CD4-positive, CD25-positive, alpha-beta regulatory T cell (primary cell): ENCODE data around the gene IFNA2. TPM values are rescaled to one million over a fixed set of nuclear protein-coding genes. Genes with fewer than 3 reads are reported as not detected.

ENCODE experiments used
- ATAC-seq, 2 donors: fragments of 150-1000 bp; cut with Tn5 transposase; one replicate each; pipeline ENCODE4 v1.10.0; 2021; ENCODE audit warnings: low read depth in 2 of 2, moderate number of reproducible peaks in 2 of 2, moderate library complexity in 1 of 2
- DNase-seq, 3 donors: peaks; one replicate each; pipeline versions ENCODE4 v3.0.0 to v3.0.0-alpha.2; 2012 to 2022; ENCODE audit warnings: mixed read lengths in 1 of 3
- H3K27ac ChIP-seq: one replicate; pipeline ENCODE4 v1.7.0; 2013; ENCODE audit warnings: mild to moderate bottlenecking, low read length; ENCODE audit not compliant: insufficient read depth, poor library complexity, severe bottlenecking
- H3K27me3 ChIP-seq: one replicate; pipeline ENCODE4 v1.7.0; 2013; ENCODE audit warnings: low read length; ENCODE audit not compliant: control insufficient read depth, insufficient read depth
- H3K36me3 ChIP-seq: one replicate; pipeline ENCODE4 v1.7.0; 2013; ENCODE audit warnings: mild to moderate bottlenecking, low read length, moderate library complexity; ENCODE audit not compliant: control insufficient read depth, insufficient read depth
- H3K4me1 ChIP-seq: 2 replicates; pipeline ENCODE4 v1.7.0; 2013; ENCODE audit warnings: mild to moderate bottlenecking, low read length; ENCODE audit not compliant: insufficient read depth, control insufficient read depth, poor library complexity, severe bottlenecking
- H3K4me3 ChIP-seq: one replicate; pipeline ENCODE4 v1.7.0; 2013; ENCODE audit warnings: low read depth, mild to moderate bottlenecking, low read length, moderate library complexity
- H3K9me3 ChIP-seq, 2 experiments: 1 replicate in 1 of 2; 2 replicates in 1 of 2; pipeline ENCODE4 v1.7.0; 2013; ENCODE audit warnings: low read length in 2 of 2, mild to moderate bottlenecking in 1 of 2, moderate library complexity in 1 of 2; ENCODE audit not compliant: control insufficient read depth in 2 of 2
- H3K27ac Mint-ChIP-seq, 3 donors: one replicate each; pipeline ENCODE4 v1.8.0; 2020 to 2022; ENCODE audit warnings: mild to moderate bottlenecking in 3 of 3, mixed read lengths in 3 of 3, moderate library complexity in 2 of 3
- H3K27me3 Mint-ChIP-seq: one replicate; pipeline ENCODE4 v1.8.0; 2022; ENCODE audit warnings: mild to moderate bottlenecking, mixed read lengths
- H3K36me3 Mint-ChIP-seq: one replicate; pipeline ENCODE4 v1.8.0; 2020; ENCODE audit warnings: mixed read lengths
- H3K4me1 Mint-ChIP-seq, 4 donors: one replicate each; pipeline ENCODE4 v1.8.0; 2020 to 2022; ENCODE audit warnings: mixed read lengths in 4 of 4, mild to moderate bottlenecking in 1 of 4
- H3K4me3 Mint-ChIP-seq, 4 donors: one replicate each; pipeline ENCODE4 v1.8.0; 2020 to 2022; ENCODE audit warnings: mild to moderate bottlenecking in 4 of 4, mixed read lengths in 4 of 4, moderate library complexity in 3 of 4
- H3K9me3 Mint-ChIP-seq, 7 donors: one replicate each; pipeline ENCODE4 v1.8.0; 2020 to 2022; ENCODE audit warnings: mixed read lengths in 7 of 7, mild to moderate bottlenecking in 3 of 7, moderate library complexity in 2 of 7
- polyA plus RNA-seq, 4 donors: library from polyadenylated mRNA; unstranded; fragments of 300-500 nt; fragmentation: Illumina TruSeq; gene quantifications; one replicate each; pipeline ENCODE4 v1.2.3, GENCODE V29; 2021
- total RNA-seq: library from RNA; stranded (reverse); gene quantifications from one replicate; pipeline ENCODE4 v1.2.3, GENCODE V29; 2022

Gene IFNA2
- total and polyA plus RNA-seq, 5 donors from 2014 or later: not detected

- no peak overlapping the region for H3K4me3 Mint-ChIP-seq
- H3K27me3 Mint-ChIP-seq: peaks cover 20% of the 10 kb centered on the region
- no peaks in the 10 kb centered on the region for H3K9me3 Mint-ChIP-seq
- H3K27ac Mint-ChIP-seq: peak overlapping the region in 1 of 3 donors; percentile 74
- Histone ChIP-seq H3K36me3 (no peaks in the 10 kb centered on the region), H3K4me1 (no peaks in the 10 kb centered on the region), H3K9me3 (no peaks in the 10 kb centered on the region), H3K27me3 (peaks cover 16% of the 10 kb centered on the region), H3K4me3 (no peak overlapping the region), H3K27ac (no peak overlapping the region)
- H3K36me3 Mint-ChIP-seq: no peaks in the 10 kb centered on the region
- no peak for ATAC-seq
- DNase-seq: no peak
- H3K4me1 Mint-ChIP-seq: no peaks in the 10 kb centered on the region
Observed at GRCh38 chr9:21414220-21414940, 29.2 kb upstream of the IFNA2 start.

DNA sequence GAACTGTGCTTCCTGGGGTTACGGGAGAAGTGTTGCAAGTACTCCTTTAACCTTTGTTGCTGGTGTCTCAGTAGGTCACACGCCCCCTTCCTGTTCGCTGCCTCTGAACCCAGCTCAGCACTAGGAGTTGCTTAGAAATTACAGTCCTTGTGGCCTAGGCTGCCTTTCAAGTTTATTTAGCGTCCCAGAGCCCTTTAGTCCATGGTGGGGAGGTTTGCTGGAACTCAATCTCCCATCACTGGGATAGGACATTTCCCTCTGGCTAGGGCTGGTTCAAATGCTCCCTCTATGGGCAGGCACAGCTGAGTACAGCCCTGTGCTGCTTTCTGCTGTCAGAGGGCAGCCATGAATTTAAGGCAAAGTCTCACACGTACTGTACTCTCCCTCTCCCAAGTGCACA, 28.4 kb upstream of the IFNA2 start:
- no peaks in the 10 kb centered on the region for H3K4me1 Mint-ChIP-seq
- ATAC-seq: peak in 1 of 2 donors; percentile 43
- H3K36me3 Mint-ChIP-seq: no peaks in the 10 kb centered on the region
- H3K4me3 Mint-ChIP-seq: no peak overlapping the region
- Histone ChIP-seq H3K4me3 (no peak overlapping the region), H3K9me3 (no peaks in the 10 kb centered on the region), H3K4me1 (no peaks in the 10 kb centered on the region), H3K27me3 (peaks cover 16% of the 10 kb centered on the region), H3K27ac (no peak overlapping the region), H3K36me3 (no peaks in the 10 kb centered on the region)
- peaks cover 0 to 2% (median 0%) of the 10 kb centered on the region in 7 donors for H3K9me3 Mint-ChIP-seq
- H3K27me3 Mint-ChIP-seq: peaks cover 26% of the 10 kb centered on the region
- DNase-seq: no peak
- H3K27ac Mint-ChIP-seq: no peak overlapping the region

GRCh38 chr9:21413151-21413550, 28.0 kb upstream of the IFNA2 start:
- H3K4me1 Mint-ChIP-seq: no peaks in the 10 kb centered on the region
- Histone ChIP-seq H3K4me3 (no peak overlapping the region), H3K36me3 (no peaks in the 10 kb centered on the region), H3K4me1 (no peaks in the 10 kb centered on the region), H3K9me3 (no peaks in the 10 kb centered on the region), H3K27ac (no peak overlapping the region), H3K27me3 (peaks cover 16% of the 10 kb centered on the region)
- no peaks in the 10 kb centered on the region for H3K36me3 Mint-ChIP-seq
- ATAC-seq (no peak), DNase-seq (no peak)
- H3K9me3 Mint-ChIP-seq: peaks cover 0 to 2% (median 0%) of the 10 kb centered on the region in 7 donors
- no peak overlapping the region for H3K4me3 Mint-ChIP-seq
- H3K27ac Mint-ChIP-seq: no peak overlapping the region
- H3K27me3 Mint-ChIP-seq: peaks cover 27% of the 10 kb centered on the region

DNA sequence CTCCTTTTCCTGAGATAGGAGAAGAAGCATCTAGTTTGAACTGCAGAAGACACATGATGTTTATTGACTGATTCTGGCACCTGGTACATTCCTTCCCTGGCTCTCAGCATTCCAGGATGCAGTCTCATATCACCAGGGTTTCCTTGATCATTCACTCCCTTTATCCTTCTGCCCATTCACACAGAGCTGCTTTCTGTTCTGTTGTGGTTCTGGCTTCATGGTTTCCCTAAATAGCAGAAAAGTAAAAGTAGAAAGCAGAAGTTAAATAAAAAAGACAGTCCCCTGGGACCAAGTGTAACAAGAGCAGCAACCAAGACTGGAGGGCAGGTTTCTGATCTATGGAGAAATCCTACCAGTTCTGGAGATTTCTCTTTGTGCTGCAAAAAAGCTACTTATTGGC, 26.9 kb upstream of the IFNA2 start:
- Histone ChIP-seq H3K9me3 (no peaks in the 10 kb centered on the region), H3K4me1 (no peaks in the 10 kb centered on the region), H3K27ac (no peak overlapping the region), H3K27me3 (peaks cover 19% of the 10 kb centered on the region), H3K36me3 (no peaks in the 10 kb centered on the region), H3K4me3 (no peak overlapping the region)
- ATAC-seq: no peak
- Mint-ChIP-seq H3K27me3 (peaks cover 36% of the 10 kb centered on the region), H3K36me3 (no peaks in the 10 kb centered on the region), H3K4me3 (no peak overlapping the region), H3K27ac (no peak overlapping the region), H3K9me3 (peaks cover 0 to 2% (median 0%) of the 10 kb centered on the region in 7 donors), H3K4me1 (no peaks in the 10 kb centered on the region)
- DNase-seq: no peak

DNA sequence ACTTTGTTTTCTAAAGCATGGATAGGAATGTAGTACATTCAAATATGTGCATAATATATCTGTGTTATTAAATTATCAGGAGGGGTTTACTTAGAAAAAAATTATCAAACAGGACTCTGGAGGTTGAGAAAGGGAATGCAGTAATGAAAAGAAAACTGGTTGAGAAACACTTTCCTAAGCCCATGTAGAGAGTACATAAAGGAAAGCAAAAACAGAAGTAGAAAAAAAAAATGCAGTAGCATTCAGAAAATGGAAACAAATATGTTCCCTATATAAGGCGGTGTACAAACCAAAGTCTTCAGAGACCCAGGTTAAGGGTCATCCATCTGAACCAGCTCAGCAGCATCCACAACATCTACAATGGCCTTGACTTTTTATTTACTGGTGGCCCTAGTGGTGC, 23.6 kb upstream of the IFNA2 start, which contains the start of gene IFNA8:
Gene IFNA8 (plus strand): TSS at position 301 of the 400 bp plus-strand sequence. CDS start 60 bp downstream, at position 361.
- H3K4me1 ChIP-seq: no peaks in the 10 kb centered on the region
- H3K27me3 Mint-ChIP-seq: peaks cover 55% of the 10 kb centered on the region
- H3K9me3 ChIP-seq: no peaks in the 10 kb centered on the region
- H3K27ac Mint-ChIP-seq: no peak within 1 kb of the TSS
- H3K27ac ChIP-seq: no peak within 1 kb of the TSS
- DNase-seq: no peak
- no peak for ATAC-seq
- no peak within 1 kb of the TSS for H3K4me3 Mint-ChIP-seq
- H3K27me3 ChIP-seq: peaks cover 22% of the 10 kb centered on the region
- H3K36me3 ChIP-seq: no peaks in the 10 kb centered on the region
- no peaks in the 10 kb centered on the region for H3K36me3 Mint-ChIP-seq
- H3K9me3 Mint-ChIP-seq: peaks cover 0 to 2% (median 0%) of the 10 kb centered on the region in 7 donors
- no peak within 1 kb of the TSS for H3K4me3 ChIP-seq
- no peaks in the 10 kb centered on the region for H3K4me1 Mint-ChIP-seq

DNA sequence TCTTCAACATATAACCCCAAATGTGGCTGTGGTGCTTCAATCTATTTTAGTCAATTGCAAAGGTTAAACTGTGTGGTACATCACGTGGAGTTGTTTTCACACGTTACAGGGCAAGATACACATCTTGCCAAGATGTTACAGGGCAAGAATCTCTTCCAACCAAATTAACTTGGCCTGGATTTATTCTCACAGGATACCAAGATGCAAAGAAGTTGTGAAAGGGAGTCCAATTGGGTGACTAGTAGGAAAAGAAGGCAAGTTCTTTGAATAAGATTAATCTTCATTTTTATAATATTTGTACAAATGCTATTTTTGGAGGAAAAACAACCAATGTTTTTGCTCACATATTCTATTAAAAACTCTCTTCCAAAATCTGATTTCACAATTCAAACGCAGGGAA, 18.9 kb upstream of the IFNA2 start:
- no peak overlapping the region for H3K27ac Mint-ChIP-seq
- ATAC-seq: no peak
- H3K4me1 Mint-ChIP-seq: peaks cover 0 to 2% (median 0%) of the 10 kb centered on the region in 4 donors
- H3K4me3 ChIP-seq: no peak overlapping the region
- no peaks in the 10 kb centered on the region for H3K36me3 ChIP-seq
- no peaks in the 10 kb centered on the region for H3K36me3 Mint-ChIP-seq
- no peak for DNase-seq
- no peaks in the 10 kb centered on the region for H3K9me3 ChIP-seq
- H3K27ac ChIP-seq: no peak overlapping the region
- H3K27me3 Mint-ChIP-seq: peaks cover 61% of the 10 kb centered on the region
- no peaks in the 10 kb centered on the region for H3K4me1 ChIP-seq
- peaks cover 29% of the 10 kb centered on the region for H3K27me3 ChIP-seq
- peaks cover 0 to 2% (median 0%) of the 10 kb centered on the region in 7 donors for H3K9me3 Mint-ChIP-seq
- H3K4me3 Mint-ChIP-seq: no peak overlapping the region

GRCh38 chr9:21402386-21403251, 17.4 kb upstream of the IFNA2 start:
- Histone ChIP-seq H3K27ac (no peak overlapping the region), H3K27me3 (peaks cover 36% of the 10 kb centered on the region), H3K4me3 (no peak overlapping the region), H3K36me3 (no peaks in the 10 kb centered on the region), H3K4me1 (no peaks in the 10 kb centered on the region), H3K9me3 (no peaks in the 10 kb centered on the region)
- no peaks in the 10 kb centered on the region for H3K36me3 Mint-ChIP-seq
- peaks cover 0 to 2% (median 0%) of the 10 kb centered on the region in 7 donors for H3K9me3 Mint-ChIP-seq
- no peak for DNase-seq
- peaks cover 0 to 2% (median 0%) of the 10 kb centered on the region in 4 donors for H3K4me1 Mint-ChIP-seq
- H3K27me3 Mint-ChIP-seq: peaks cover 65% of the 10 kb centered on the region
- ATAC-seq: no peak
- H3K27ac Mint-ChIP-seq: no peak overlapping the region
- peak overlapping the region in 2 of 4 donors; percentile 22 to 64 for H3K4me3 Mint-ChIP-seq
